H9 (cell line): ENCODE data around the gene MAN1A1. TPM values are rescaled to one million over a fixed set of nuclear protein-coding genes. Genes with fewer than 3 reads are reported as not detected.

ENCODE experiments used
- DNase-seq: peaks from one replicate; pipeline ENCODE4 v3.0.0-alpha.2; 2017
- H2AFZ ChIP-seq: one replicate; pipeline ENCODE4 v1.6.1; 2013; ENCODE audit warnings: mild to moderate bottlenecking, low read length, control low read depth, moderate library complexity
- H2AK5ac ChIP-seq: 2 replicates; pipeline ENCODE4 v1.6.1; 2013; ENCODE audit warnings: low read length, control low read depth, mixed read lengths; ENCODE audit not compliant: insufficient read length
- H2BK120ac ChIP-seq: one replicate; pipeline ENCODE4 v1.6.1; 2013; ENCODE audit warnings: low read depth, mild to moderate bottlenecking, low read length, control low read depth, inconsistent platforms; ENCODE audit not compliant: poor library complexity, severe bottlenecking
- H2BK12ac ChIP-seq: 2 replicates; pipeline ENCODE4 v1.6.1; 2013; ENCODE audit warnings: low read length, control low read depth, mixed read lengths, low read depth; ENCODE audit not compliant: insufficient read length
- H2BK15ac ChIP-seq: 2 replicates; pipeline ENCODE4 v1.6.1; 2013; ENCODE audit warnings: low read depth, low read length, control low read depth
- H2BK20ac ChIP-seq: one replicate; pipeline ENCODE4 v1.6.1; 2013; ENCODE audit warnings: low read depth, mild to moderate bottlenecking, low read length, control low read depth, inconsistent platforms; ENCODE audit not compliant: poor library complexity, severe bottlenecking
- H2BK5ac ChIP-seq: 2 replicates; pipeline ENCODE4 v1.6.1; 2013; ENCODE audit warnings: low read length, control low read depth, mixed read lengths; ENCODE audit not compliant: insufficient read length
- H3K14ac ChIP-seq: 2 replicates; pipeline ENCODE4 v1.6.1; 2013; ENCODE audit warnings: low read length, control low read depth; ENCODE audit not compliant: insufficient read depth
- H3K18ac ChIP-seq: 2 replicates; pipeline ENCODE4 v1.6.1; 2013; ENCODE audit warnings: low read depth, mild to moderate bottlenecking, mixed read lengths, low read length, control low read depth; ENCODE audit not compliant: insufficient read length
- H3K23ac ChIP-seq: 2 replicates; pipeline ENCODE4 v1.6.1; 2013; ENCODE audit warnings: low read length, control low read depth, mixed read lengths, low read depth; ENCODE audit not compliant: insufficient read length
- H3K23me2 ChIP-seq: 2 replicates; pipeline ENCODE4 v1.6.1; 2013; ENCODE audit warnings: low read depth, mild to moderate bottlenecking, mixed read lengths, low read length, control low read depth; ENCODE audit not compliant: insufficient read length, poor library complexity, severe bottlenecking
- H3K27ac ChIP-seq: 2 replicates; pipeline ENCODE4 v1.5.1; 2013; ENCODE audit warnings: low read length, control low read depth, mixed read lengths, low read depth; ENCODE audit not compliant: insufficient read length
- H3K27me3 ChIP-seq: 2 replicates; pipeline ENCODE4 v1.6.1; 2013; ENCODE audit warnings: low read length, control low read depth, inconsistent platforms; ENCODE audit not compliant: insufficient read depth
- H3K4ac ChIP-seq: 2 replicates; pipeline ENCODE4 v1.6.1; 2013; ENCODE audit warnings: low read depth, mild to moderate bottlenecking, control low read depth, inconsistent platforms, low read length, moderate library complexity
- H3K4me1 ChIP-seq: 2 replicates; pipeline ENCODE4 v1.6.1; 2013; ENCODE audit warnings: low read length, control low read depth, inconsistent platforms; ENCODE audit not compliant: insufficient read depth
- H3K4me2 ChIP-seq: 2 replicates; pipeline ENCODE4 v1.6.1; 2013; ENCODE audit warnings: low read length, control low read depth, mixed read lengths; ENCODE audit not compliant: insufficient read length, insufficient read depth
- H3K56ac ChIP-seq: 2 replicates; pipeline ENCODE4 v1.6.1; 2013; ENCODE audit warnings: low read depth, mild to moderate bottlenecking, mixed read lengths, low read length, control low read depth; ENCODE audit not compliant: insufficient read length
- H3K79me1 ChIP-seq: 2 replicates; pipeline ENCODE4 v1.6.1; 2013; ENCODE audit warnings: low read depth, mild to moderate bottlenecking, moderate library complexity, low read length, control low read depth, inconsistent platforms; ENCODE audit not compliant: insufficient read depth, poor library complexity, severe bottlenecking
- H3K79me2 ChIP-seq: 2 replicates; pipeline ENCODE4 v1.6.1; 2013; ENCODE audit warnings: low read length, control low read depth, inconsistent platforms; ENCODE audit not compliant: insufficient read depth
- H3K9ac ChIP-seq: 2 replicates; pipeline ENCODE4 v1.6.1; 2013; ENCODE audit warnings: low read length, control low read depth, mixed read lengths; ENCODE audit not compliant: insufficient read length; ENCODE audit errors: extremely low read depth
- H3K9me3 ChIP-seq: one replicate; pipeline ENCODE4 v1.6.1; 2013; ENCODE audit warnings: low read depth, low read length, inconsistent platforms; ENCODE audit not compliant: control insufficient read depth
- H3T11ph ChIP-seq: one replicate; pipeline ENCODE4 v1.6.1; 2013; ENCODE audit warnings: mild to moderate bottlenecking, low read length, control low read depth, inconsistent platforms
- H4K20me1 ChIP-seq: one replicate; pipeline ENCODE4 v1.6.1; 2013; ENCODE audit not compliant: control insufficient read depth, insufficient read length, insufficient read depth
- H4K5ac ChIP-seq: 2 replicates; pipeline ENCODE4 v1.6.1; 2013; ENCODE audit warnings: low read depth, mild to moderate bottlenecking, mixed read lengths, low read length, control low read depth; ENCODE audit not compliant: insufficient read length
- H4K8ac ChIP-seq: replicated peaks from 2 replicates; pipeline ENCODE4 v1.6.1; 2013; ENCODE audit warnings: low read length, control low read depth, mixed read lengths, low read depth; ENCODE audit not compliant: insufficient read length
- H4K91ac ChIP-seq: 2 replicates; pipeline ENCODE4 v1.6.1; 2013; ENCODE audit warnings: low read depth, mild to moderate bottlenecking, moderate library complexity, mixed read lengths, low read length, control low read depth; ENCODE audit not compliant: insufficient read length
- H3K27ac Mint-ChIP-seq, 3 experiments: 2 replicates in 2 of 3; 3 replicates in 1 of 3; pipeline ENCODE4 v1.8.0; 2020 to 2021; ENCODE audit warnings: mixed read lengths in 3 of 3, mild to moderate bottlenecking in 1 of 3, moderate library complexity in 1 of 3
- H3K27me3 Mint-ChIP-seq: 2 replicates; pipeline ENCODE4 v1.8.0; 2021; ENCODE audit warnings: low read depth, mild to moderate bottlenecking, moderate library complexity, mixed read lengths
- H3K36me3 Mint-ChIP-seq, 3 experiments: 2 replicates in 2 of 3; 3 replicates in 1 of 3; pipeline ENCODE4 v1.8.0; 2020 to 2021; ENCODE audit warnings: low read depth in 3 of 3, mixed read lengths in 3 of 3; ENCODE audit not compliant: insufficient read depth in 1 of 3
- H3K4me1 Mint-ChIP-seq, 2 experiments: 2 replicates each; pipeline ENCODE4 v1.8.0; 2020; ENCODE audit warnings: mixed read lengths in 2 of 2
- H3K4me3 Mint-ChIP-seq, 2 experiments: 2 replicates in 1 of 2; 3 replicates in 1 of 2; pipeline ENCODE4 v1.8.0; 2020 to 2021; ENCODE audit warnings: mild to moderate bottlenecking in 2 of 2, mixed read lengths in 2 of 2, moderate library complexity in 1 of 2
- H3K9me3 Mint-ChIP-seq, 2 experiments: 2 replicates in 1 of 2; 3 replicates in 1 of 2; pipeline ENCODE4 v1.8.0; 2020; ENCODE audit warnings: mild to moderate bottlenecking in 2 of 2, mixed read lengths in 2 of 2, moderate library complexity in 1 of 2
- CTCF ChIP-seq: fragments of 200-600 bp; sonication (generic); conservative IDR thresholded peaks from 3 replicates; pipeline ENCODE4 v1.8.0; 2021; ENCODE audit warnings: antibody characterized with exemption, mild to moderate bottlenecking
- WGBS: extraction: QIAGEN DNeasy Blood & Tissue Kit; methylation state at CpG from one replicate; pipeline ENCODE4 v1.1.7; 2013; ENCODE audit warnings: missing lambda C conversion rate, low lambda C conversion rate, mixed read lengths; ENCODE audit not compliant: insufficient read length; ENCODE audit errors: extremely low coverage; 5-methylcytosine and 5-hydroxymethylcytosine counted together
- total RNA-seq: library from RNA; stranded (reverse); gene quantifications from 2 replicates; pipeline ENCODE4 v1.2.1, GENCODE V29; 2021

The MAN1A1 gene
- total RNA-seq, 1 experiment from 2014 or later, result 1.6 TPM

GRCh38 chr6:119312875-119313338 lies 36.7 kb downstream of the MAN1A1 start:
- Histone ChIP-seq H2BK20ac (no peak overlapping the region), H4K8ac (no peak overlapping the region), H2BK15ac (no peak overlapping the region), H3K9ac (no peak overlapping the region), H3K18ac (no peak overlapping the region), H2BK120ac (no peak overlapping the region), H3K4ac (no peak overlapping the region), H4K91ac (no peak overlapping the region), H3K23ac (no peak overlapping the region), H2BK5ac (no peak overlapping the region), H3K23me2 (no peaks in the 10 kb centered on the region), H4K20me1 (no peaks in the 10 kb centered on the region), H3T11ph (no peak overlapping the region), H3K27me3 (no peaks in the 10 kb centered on the region), H3K4me1 (no peaks in the 10 kb centered on the region; the same call in 1 of the 2 replicates), H3K14ac (no peak overlapping the region), H3K79me2 (no peaks in the 10 kb centered on the region), H2AFZ (no peak overlapping the region), H2BK12ac (no peak overlapping the region), H2AK5ac (no peak overlapping the region), H3K27ac (no peak overlapping the region), H4K5ac (no peak overlapping the region), H3K9me3 (no peaks in the 10 kb centered on the region), H3K4me2 (no peak overlapping the region), H3K79me1 (no peaks in the 10 kb centered on the region), H3K56ac (no peak overlapping the region)
- Mint-ChIP-seq H3K27me3 (no peaks in the 10 kb centered on the region), H3K36me3 (no peaks in the 10 kb centered on the region), H3K27ac (no peak overlapping the region; a peak in 1 of 7 replicates), H3K4me1 (peaks cover 3 to 8% of the 10 kb centered on the region in 2 experiments; a peak in 2 of 4 replicates), H3K9me3 (no peaks in the 10 kb centered on the region), H3K4me3 (no peak overlapping the region)
- WGBS, result no CpG with 5 or more reads among the region's 4 CpGs
- TF ChIP-seq CTCF, result no peak
- DNase-seq, result no peak
